ENCODE results near the gene CIP2A.

CIP2A gene

DNA sequence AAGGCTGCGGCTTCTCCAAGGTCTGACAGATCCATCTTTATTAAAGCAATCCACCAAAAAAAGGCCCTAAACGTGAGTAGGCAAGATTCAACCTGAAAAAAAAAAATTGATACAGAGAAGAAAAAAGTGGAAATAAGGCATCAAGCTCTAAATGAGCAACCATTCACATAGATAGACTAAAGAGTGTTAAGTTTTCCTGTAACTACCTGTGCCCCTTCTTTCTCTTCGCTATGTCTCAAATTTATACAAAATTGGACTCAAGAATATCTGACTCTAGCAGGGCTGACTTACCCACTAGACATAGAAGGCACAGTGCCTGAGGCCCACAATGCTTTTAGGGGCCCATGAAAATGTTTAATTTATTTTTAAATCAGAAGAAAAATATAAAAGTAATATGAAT is 78.7 kb downstream of the CIP2A start, which contains the start of gene MYH15:
Gene MYH15, minus strand, starts transcription at position 101 of the 400 bp plus-strand sequence. Its CDS starts 66 bp downstream, at position 35.
- DNase-seq (ENCODE audit: low read depth) = no peak

- DNase-seq (ENCODE audit: low read depth) = no peak
Observed at GRCh38 chr3:108509871-108510270, 79.4 kb downstream of the CIP2A start.

- no peak for DNase-seq (ENCODE audit: low read depth)
Observed at GRCh38 chr3:108509263-108509662, 80.0 kb downstream of the CIP2A start.

DNA sequence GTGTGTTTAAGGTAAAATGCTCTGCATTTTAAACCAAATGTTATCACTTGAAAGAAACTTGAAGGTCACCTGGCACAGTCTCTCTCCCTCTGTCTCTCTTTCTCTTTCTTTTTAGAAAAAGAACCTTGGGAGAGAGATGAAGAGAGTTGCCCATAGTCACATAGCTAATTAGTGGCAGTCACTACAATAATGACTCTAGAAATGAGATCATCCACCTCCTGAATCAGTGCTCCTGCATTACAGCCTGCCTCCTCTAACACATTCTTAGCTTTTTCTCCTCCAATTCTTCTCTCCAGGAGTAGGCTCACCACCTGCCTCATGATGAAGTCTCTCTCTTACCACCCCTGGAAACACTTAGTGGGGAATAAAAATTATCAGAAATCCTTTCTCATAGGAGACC is 81.3 kb downstream of the CIP2A start:
- DNase-seq (ENCODE audit: low read depth) = no peak

DNA sequence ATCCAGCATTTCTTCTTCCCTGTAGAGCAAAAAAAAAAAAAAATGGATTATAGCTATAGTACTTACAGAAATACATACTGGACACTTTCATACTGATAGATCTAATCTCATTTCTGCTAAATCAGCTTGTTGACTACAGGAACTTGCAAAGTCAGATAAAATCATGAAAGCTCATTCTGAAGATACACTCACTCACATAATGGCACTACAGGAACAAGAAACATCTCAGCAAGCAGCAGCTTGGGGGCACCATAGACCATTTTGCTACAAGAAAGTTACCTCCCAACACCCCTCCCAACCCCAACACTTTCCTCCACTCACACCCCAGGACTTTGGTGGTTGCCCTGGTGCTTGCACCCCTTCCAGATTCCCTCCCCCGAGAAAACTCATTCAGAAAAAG is 83.4 kb downstream of the CIP2A start:
- DNase-seq (ENCODE audit: low read depth) = no peak

- DNase-seq (ENCODE audit: low read depth) = no peak
Observed at GRCh38 chr3:108503722-108504121, 85.5 kb downstream of the CIP2A start.

- DNase-seq (ENCODE audit: low read depth) = no peak
Observed at GRCh38 chr3:108501535-108501934, 87.7 kb downstream of the CIP2A start.

DNA sequence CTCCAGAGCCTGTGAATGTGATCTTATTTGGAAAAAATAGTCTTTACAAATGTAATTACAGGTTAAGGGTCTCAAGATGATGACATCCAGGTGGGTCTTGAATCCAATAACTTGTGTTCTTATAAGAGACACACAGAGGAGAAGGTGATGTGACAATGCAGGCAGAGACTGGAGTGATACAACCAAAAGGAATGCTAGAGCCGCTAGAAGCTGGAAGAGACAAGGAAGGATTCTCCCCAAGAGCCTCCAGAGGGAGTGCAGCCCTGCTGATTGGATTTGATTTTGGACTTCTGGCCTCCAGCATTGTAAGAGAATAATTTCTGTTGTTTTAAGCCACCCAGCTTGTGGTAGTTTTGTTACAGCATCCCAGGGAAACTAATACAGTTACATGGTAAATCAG is 88.5 kb downstream of the CIP2A start:
- no peak for DNase-seq (ENCODE audit: low read depth)

All from fibroblast of the conjunctiva (primary cell).